ENCODE data around the gene U2AF1L4. TPM values are rescaled to one million over a fixed set of nuclear protein-coding genes. Genes with fewer than 3 reads are reported as not detected.

The U2AF1L4 gene
- total RNA-seq, 1 experiment from 2014 or later, result 37.5 TPM

- BruUV-seq (replicated peaks), result TSS peak; percentile 62
- no peak for DNase-seq (ENCODE audit: unreplicated experiment)
- H3K9me3 Mint-ChIP-seq (ENCODE audit: unreplicated experiment), result no peaks in the 10 kb centered on the region
- ChIA-PET CTCF (interaction anchor here (1.0 to 1.5 kb wide), 3 partner anchors 18 to 190 kb away, joined by 4 to 8 read pairs (median 8); no protein-coding TSS in a partner anchor), POLR2A (interaction anchor here (1.3 kb wide), 1 partner anchor 22 kb away, joined by 4 read pairs; no protein-coding TSS in a partner anchor)
- peaks cover 37% of the 10 kb centered on the region for H3K36me3 Mint-ChIP-seq (ENCODE audit: insufficient read depth, unreplicated experiment)
- no peaks in the 10 kb centered on the region for H3K27me3 Mint-ChIP-seq (ENCODE audit: insufficient read depth, unreplicated experiment)
- intact Hi-C loops (cut with micrococcal nuclease), result no loop called here
- peaks cover 5% of the 10 kb centered on the region for H3K4me1 Mint-ChIP-seq (ENCODE audit: insufficient read depth, unreplicated experiment)
- no peak for TF ChIP-seq CTCF (IDR thresholded peaks at IDR 0.05; ENCODE audit: unreplicated experiment)
- H3K4me3 Mint-ChIP-seq (ENCODE audit: unreplicated experiment), result no peak overlapping the region
- H3K27ac Mint-ChIP-seq (ENCODE audit: low read depth, unreplicated experiment), result no peak overlapping the region
Observed at GRCh38 chr19:35738021-35738886, 7.0 kb downstream of the U2AF1L4 start.

GRCh38 chr19:35736913-35737886 lies 8.0 kb downstream of the U2AF1L4 start:
- CTCF ChIA-PET, result interaction anchor here (0.7 to 1.5 kb wide), 6 partner anchors 17 to 363 kb away, joined by 3 to 8 read pairs (median 4); no protein-coding TSS in a partner anchor
- BruUV-seq (replicated peaks), result no TSS peak
- Mint-ChIP-seq H3K4me3 (ENCODE audit: unreplicated experiment) (no peak overlapping the region), H3K9me3 (ENCODE audit: unreplicated experiment) (no peaks in the 10 kb centered on the region), H3K36me3 (ENCODE audit: insufficient read depth, unreplicated experiment) (peaks cover 31% of the 10 kb centered on the region), H3K4me1 (ENCODE audit: insufficient read depth, unreplicated experiment) (peaks cover under 1% of the 10 kb centered on the region), H3K27ac (ENCODE audit: low read depth, unreplicated experiment) (no peak overlapping the region), H3K27me3 (ENCODE audit: insufficient read depth, unreplicated experiment) (no peaks in the 10 kb centered on the region)
- no peak for TF ChIP-seq CTCF (IDR thresholded peaks at IDR 0.05; ENCODE audit: unreplicated experiment)
- intact Hi-C loops (cut with micrococcal nuclease), result no loop called here
- POLR2A ChIA-PET, result interaction anchor here (1.0 to 1.3 kb wide), 2 partner anchors 8 to 23 kb away, joined by 3 to 4 read pairs; partner anchors contain the start of genes PSENEN and U2AF1L4
- no peak for DNase-seq (ENCODE audit: unreplicated experiment)

DNA sequence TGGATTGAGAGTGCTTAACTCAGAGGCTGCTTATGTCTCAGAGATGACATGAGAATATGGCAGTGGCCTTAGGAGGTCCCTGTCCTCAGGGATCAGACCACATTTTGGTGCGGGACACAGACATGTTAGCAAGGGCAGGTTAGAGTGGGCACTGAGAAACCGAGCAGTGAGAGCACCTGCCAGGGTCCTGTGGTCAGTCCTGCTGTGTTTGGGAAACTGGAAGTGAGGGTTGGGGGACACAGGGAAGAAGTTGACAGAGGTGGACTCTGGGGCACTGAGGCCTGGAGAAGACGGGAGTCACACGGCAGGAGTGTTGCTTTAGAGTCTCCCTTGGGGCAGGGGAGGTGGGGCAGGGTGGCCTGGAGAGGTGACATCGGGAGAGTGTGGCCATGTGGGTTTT lies 10.3 kb downstream of the U2AF1L4 start:
- no peak overlapping the region for H3K4me3 Mint-ChIP-seq (ENCODE audit: unreplicated experiment)
- no peaks in the 10 kb centered on the region for H3K4me1 Mint-ChIP-seq (ENCODE audit: insufficient read depth, unreplicated experiment)
- no TSS peak for BruUV-seq (replicated peaks)
- CTCF ChIA-PET, result interaction anchor here (0.6 to 0.9 kb wide), 2 partner anchors 27 to 148 kb away, joined by 3 read pairs; no protein-coding TSS in a partner anchor
- no peaks in the 10 kb centered on the region for H3K9me3 Mint-ChIP-seq (ENCODE audit: unreplicated experiment)
- peaks cover 46% of the 10 kb centered on the region for H3K36me3 Mint-ChIP-seq (ENCODE audit: insufficient read depth, unreplicated experiment)
- intact Hi-C loops (cut with micrococcal nuclease), result no loop called here
- H3K27me3 Mint-ChIP-seq (ENCODE audit: insufficient read depth, unreplicated experiment), result no peaks in the 10 kb centered on the region
- DNase-seq (ENCODE audit: unreplicated experiment), result no peak
- POLR2A ChIA-PET, result no interaction called here
- TF ChIP-seq CTCF (IDR thresholded peaks at IDR 0.05; ENCODE audit: unreplicated experiment), result no peak
- H3K27ac Mint-ChIP-seq (ENCODE audit: low read depth, unreplicated experiment), result peak overlapping the region; percentile 54

All from MCF 10A (cell line).